GM19463 (cell line): ENCODE results near the gene SLC12A6.
"Not testable (repeated sequence)": the region's sequence is repeated elsewhere in the genome, so short reads cannot be mapped to it uniquely, and the experiment has no call there.

Source experiments
- ATAC-seq: cut with Tn5 transposase; IDR thresholded peaks from one replicate; pipeline ENCODE4 v1.9.1; 2021; ENCODE audit warnings: mild to moderate bottlenecking, moderate library complexity; ENCODE audit not compliant: unreplicated experiment

The SLC12A6 gene

DNA sequence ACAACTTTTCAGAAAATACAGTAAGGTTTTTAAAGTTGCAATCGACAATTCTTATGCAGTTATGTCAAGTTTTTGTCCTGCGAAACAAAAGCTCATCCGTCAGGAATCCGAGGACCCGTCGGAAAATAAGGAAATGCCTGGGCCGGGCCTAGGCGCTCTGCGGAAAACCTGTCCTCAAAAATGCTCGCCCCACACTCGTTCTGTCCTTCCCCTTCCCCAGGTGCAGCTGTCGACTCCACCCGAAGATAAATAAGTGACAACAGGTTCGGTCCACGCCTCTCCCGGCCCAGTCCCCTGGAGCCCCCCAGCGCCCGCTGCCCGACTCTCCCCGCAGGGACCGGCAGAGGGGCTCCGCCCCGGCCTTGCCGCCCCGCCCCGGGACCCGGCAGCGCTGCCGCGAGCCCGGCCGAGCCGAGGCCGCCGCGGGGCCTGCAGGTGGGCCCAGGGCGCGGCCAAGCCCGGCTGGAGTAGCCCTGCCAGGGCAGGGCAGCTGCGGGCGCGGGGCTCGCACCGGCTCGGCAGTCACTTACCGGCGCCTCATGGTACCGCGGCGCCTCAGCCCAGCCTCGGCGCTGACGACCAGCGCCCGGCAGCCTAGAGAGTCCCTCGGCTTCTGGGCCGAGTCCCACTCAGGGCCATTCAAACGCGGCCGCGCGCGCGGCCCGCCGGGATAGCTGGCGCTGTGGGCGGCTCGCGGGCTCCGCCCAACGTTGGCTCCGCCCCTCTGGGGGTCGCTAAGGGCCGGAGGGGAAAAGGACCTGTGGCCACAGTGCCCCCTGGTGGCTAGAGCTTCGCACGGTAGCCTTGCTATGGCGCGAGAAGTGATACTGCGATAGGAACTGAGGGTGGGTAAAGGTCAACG, 127.9 kb downstream of the SLC12A6 start, which contains the start of gene KATNBL1:
KATNBL1 (minus strand) TSS at position 676 of the 862 bp plus-strand sequence. CDS start 46,420 bp downstream, outside the sequence.
- peak; percentile 96 for ATAC-seq

DNA sequence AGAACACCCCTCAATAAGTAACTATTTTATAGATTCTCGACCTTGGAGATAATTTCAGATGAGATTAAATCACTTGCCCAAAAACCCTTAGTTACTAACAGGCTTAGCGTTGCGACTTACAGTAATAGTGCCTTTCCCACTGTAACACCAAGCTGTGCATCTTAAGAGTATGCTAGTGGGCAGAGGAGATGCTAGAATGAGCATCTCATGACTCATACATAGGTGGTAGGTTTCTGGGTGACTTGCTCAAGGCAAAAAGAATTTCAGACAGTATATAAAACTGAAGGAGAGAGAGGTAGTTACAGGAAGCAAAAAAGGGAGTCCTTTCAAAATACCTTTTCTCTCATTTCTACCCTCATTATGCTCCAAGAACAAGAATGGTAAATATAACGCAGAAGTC, 131.6 kb downstream of the SLC12A6 start:
- ATAC-seq: no peak

DNA sequence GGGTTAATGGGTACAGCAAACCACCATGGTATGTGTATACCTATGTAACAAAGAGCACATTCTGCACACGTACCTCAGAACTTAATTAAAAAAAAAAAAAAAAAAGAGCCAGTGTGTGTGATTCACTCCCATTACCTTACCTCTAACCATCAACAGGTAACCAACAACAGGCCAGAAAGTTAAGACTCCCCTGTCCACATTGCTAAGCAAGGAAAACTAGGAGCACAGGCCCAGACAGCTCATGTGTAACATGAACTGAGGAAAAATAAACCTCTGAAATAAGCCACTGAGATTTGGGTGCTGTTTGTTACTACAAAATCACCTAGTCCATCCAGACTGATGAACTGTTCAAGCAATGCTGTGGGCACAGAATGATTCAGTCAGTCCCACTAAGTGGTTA, 133.6 kb downstream of the SLC12A6 start:
- no peak for ATAC-seq

DNA sequence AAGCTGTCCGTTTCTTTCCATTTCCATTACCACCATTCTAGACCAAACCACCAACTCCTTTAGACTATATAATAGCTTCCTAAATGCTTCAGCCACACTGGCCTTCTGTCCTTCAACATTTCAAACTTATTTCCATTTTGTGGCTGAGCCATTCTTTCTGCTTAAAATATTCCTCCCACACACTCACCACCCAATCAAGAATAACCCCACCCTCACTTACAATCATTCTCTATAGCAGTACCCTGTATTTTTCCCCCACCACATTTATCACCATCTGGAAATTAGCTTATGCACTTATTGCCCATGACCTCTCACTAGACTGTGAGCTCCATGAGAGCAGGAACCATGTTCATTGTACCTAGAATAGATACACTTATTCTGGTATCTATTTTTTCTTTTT, 134.3 kb downstream of the SLC12A6 start:
- no peak for ATAC-seq

DNA sequence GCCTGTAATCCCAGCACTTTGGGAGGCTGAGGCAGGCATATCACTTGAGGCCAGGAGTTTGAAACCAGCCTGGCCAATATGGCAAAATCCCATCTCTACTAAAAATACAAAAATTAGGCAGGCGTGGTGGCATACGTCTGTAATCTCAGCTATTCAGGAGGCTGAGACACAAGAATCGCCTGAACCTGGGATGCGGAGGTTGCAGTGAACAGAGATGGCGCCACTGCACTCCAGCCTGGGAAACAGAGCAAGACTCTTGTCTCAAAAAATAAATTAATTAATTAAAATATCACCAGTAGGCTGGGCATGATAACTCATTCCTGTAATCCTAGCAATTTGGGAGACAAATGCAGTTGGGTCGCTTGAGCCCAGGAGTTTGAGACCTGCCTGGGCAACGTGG, 144.3 kb downstream of the SLC12A6 start:
- ATAC-seq: not testable (repeated sequence)

DNA sequence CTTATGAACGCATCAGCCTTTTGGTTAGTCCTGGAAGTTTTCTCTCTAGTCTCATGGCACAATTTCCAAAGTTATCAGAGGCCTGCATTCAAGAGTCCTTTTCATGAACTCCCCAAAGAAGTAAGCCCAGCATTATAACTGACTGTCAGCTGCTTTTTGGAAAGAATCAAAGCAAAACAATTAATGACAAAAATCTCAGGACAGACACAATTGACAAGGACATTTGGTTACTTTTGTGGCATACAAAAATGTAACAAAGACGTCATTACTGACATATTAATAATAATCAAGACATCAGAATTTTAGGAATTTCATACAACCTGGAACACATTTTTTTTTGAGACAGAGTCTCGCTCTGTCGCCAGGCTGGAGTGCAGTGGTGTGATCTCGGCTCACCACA, 148.9 kb downstream of the SLC12A6 start:
- ATAC-seq: no peak

DNA sequence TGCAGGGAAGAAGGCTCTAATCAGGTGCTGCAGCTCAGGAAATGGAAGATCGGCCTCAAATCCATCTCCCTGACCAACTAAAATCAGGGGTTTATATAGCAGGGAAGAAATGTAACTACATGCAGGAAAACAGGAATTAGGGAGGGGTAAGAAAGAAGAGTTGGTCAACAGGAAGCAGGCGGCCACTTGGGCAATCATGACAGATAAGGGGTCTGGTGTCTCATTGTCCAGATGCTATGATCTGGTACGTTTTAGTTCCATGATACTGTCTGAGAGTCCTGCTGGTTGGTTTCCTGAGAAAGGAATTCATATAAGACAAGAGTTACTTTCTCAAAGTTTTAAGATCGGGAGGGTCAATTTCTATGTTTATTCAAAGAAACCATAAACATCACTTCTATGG, 151.9 kb downstream of the SLC12A6 start:
- ATAC-seq: no peak

DNA sequence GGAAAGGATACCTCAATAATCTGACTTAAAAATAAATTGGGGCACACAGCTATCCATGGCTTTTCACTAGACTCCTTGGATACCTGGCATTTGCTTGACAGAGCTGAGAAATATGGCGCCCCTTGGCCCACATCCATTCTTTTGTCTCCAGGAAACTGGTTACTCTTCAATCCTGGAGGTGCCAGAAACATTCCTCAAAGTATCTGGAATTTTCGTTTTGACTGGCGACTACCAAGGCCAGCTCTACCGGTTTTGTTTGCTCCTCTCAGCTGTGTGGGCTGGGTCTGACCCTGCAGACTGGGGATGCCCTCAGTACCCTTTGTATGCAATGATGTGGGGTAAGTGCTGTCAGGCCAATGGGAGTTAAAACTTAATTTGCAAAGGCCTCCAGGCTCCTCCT, 154.6 kb downstream of the SLC12A6 start:
- no peak for ATAC-seq
